Caco-2 (cell line): ENCODE measurements around the gene PSRC1. TPM values are rescaled to one million over a fixed set of nuclear protein-coding genes. Genes with fewer than 3 reads are reported as not detected.

ENCODE experiments used
- BruUV-seq: library from RNA; stranded (reverse); fragments of 400-500 nt; replicated peaks from 2 replicates; lab custom pipeline; 2021; lab: Mats Ljungman, UMichigan
- CTCF ChIA-PET: fragments of 300-600 bp; sonication (Branson Sonifier 250); formaldehyde crosslinking; loops from one replicate; lab custom pipeline; 2022; ENCODE audit warnings: antibody characterized with exemption; lab: Charles Lee
- POLR2A ChIA-PET: fragments of 300-600 bp; sonication (Branson Sonifier 250); formaldehyde crosslinking; loops from one replicate; lab custom pipeline; 2022; ENCODE audit warnings: antibody characterized with exemption; lab: Charles Lee
- DNase-seq, 2 experiments: peaks; one replicate each; pipeline versions ENCODE4 v3.0.0 to v3.0.0-alpha.2; 2020 to 2022
- H3K27me3 ChIP-seq: replicated peaks from 2 replicates; pipeline ENCODE4 v1.6.0; 2011; ENCODE audit warnings: low read length; ENCODE audit not compliant: control insufficient read depth, insufficient read depth
- H3K36me3 ChIP-seq: 2 replicates; pipeline ENCODE4 v1.5.1; 2011; ENCODE audit warnings: low read length; ENCODE audit not compliant: control insufficient read depth, insufficient read depth
- H3K4me1 ChIP-seq: fragments of 250-450 bp; sonication (Bioruptor Pico); 2 replicates; pipeline ENCODE4 v1.5.1; 2020; ENCODE audit warnings: mild to moderate bottlenecking
- H3K4me3 ChIP-seq: 2 replicates; pipeline ENCODE4 v1.5.1; 2011; ENCODE audit warnings: low read depth, mild to moderate bottlenecking, control low read depth, low read length
- H3K9me3 ChIP-seq: fragments of 250-450 bp; sonication (Bioruptor Pico); 2 replicates; pipeline ENCODE4 v1.5.1; 2020; ENCODE audit warnings: mild to moderate bottlenecking, moderate library complexity
- H3K27ac Mint-ChIP-seq: one replicate; pipeline ENCODE4 v1.8.0; 2022; ENCODE audit warnings: mixed read lengths; ENCODE audit not compliant: unreplicated experiment
- H3K27me3 Mint-ChIP-seq: one replicate; pipeline ENCODE4 v1.8.0; 2022; ENCODE audit warnings: mixed read lengths; ENCODE audit not compliant: insufficient read depth, unreplicated experiment
- H3K36me3 Mint-ChIP-seq: one replicate; pipeline ENCODE4 v1.8.0; 2022; ENCODE audit warnings: mild to moderate bottlenecking, mixed read lengths; ENCODE audit not compliant: insufficient read depth, unreplicated experiment
- H3K4me1 Mint-ChIP-seq: one replicate; pipeline ENCODE4 v1.8.0; 2022; ENCODE audit warnings: low read depth, mixed read lengths; ENCODE audit not compliant: unreplicated experiment
- H3K4me3 Mint-ChIP-seq: one replicate; pipeline ENCODE4 v1.8.0; 2022; ENCODE audit warnings: mild to moderate bottlenecking, moderate library complexity, mixed read lengths; ENCODE audit not compliant: unreplicated experiment
- H3K9me3 Mint-ChIP-seq: one replicate; pipeline ENCODE4 v1.8.0; 2022; ENCODE audit warnings: mixed read lengths; ENCODE audit not compliant: unreplicated experiment
- CTCF ChIP-seq, 2 experiments: fragments of 200-600 bp in 1 of 2; IDR thresholded peaks; 1 replicate in 1 of 2; 2 replicates in 1 of 2; pipeline versions ENCODE4 v1.5.1 to v1.8.0; 2011 to 2022; ENCODE audit warnings: antibody characterized with exemption in 1 of 2, control low read depth in 1 of 2, inconsistent platforms in 1 of 2, low read depth in 1 of 2, low read length in 1 of 2, mild to moderate bottlenecking in 1 of 2, moderate library complexity in 1 of 2; ENCODE audit not compliant: insufficient read depth in 1 of 2, severe bottlenecking in 1 of 2, unreplicated experiment in 1 of 2
- intact Hi-C: fragments of 100-400 bp; cut with micrococcal nuclease; formaldehyde crosslinking; loops from one replicate; pipeline ENCODE4 v1.10.0; 2022; ENCODE audit not compliant: unreplicated experiment
- total RNA-seq: library from RNA; stranded (reverse); gene quantifications from 2 replicates; pipeline ENCODE4 v1.2.3, GENCODE V29; 2022

PSRC1 gene
- total RNA-seq, 1 experiment from 2014 or later = 24.9 TPM

- Histone ChIP-seq H3K4me1 (peaks cover 10% of the 10 kb centered on the region), H3K36me3 (no peaks in the 10 kb centered on the region), H3K9me3 (no peaks in the 10 kb centered on the region), H3K27me3 (no peaks in the 10 kb centered on the region), H3K4me3 (no peak overlapping the region)
- Mint-ChIP-seq H3K27ac (no peak overlapping the region), H3K27me3 (no peaks in the 10 kb centered on the region), H3K36me3 (no peaks in the 10 kb centered on the region), H3K9me3 (no peaks in the 10 kb centered on the region), H3K4me3 (no peak overlapping the region), H3K4me1 (no peaks in the 10 kb centered on the region)
- intact Hi-C loops = no loop called here
- no peak for TF ChIP-seq CTCF (IDR thresholded peaks at IDR 0.05; ENCODE audit: insufficient read depth in 1 of 2, low read depth in 1 of 2, low read length in 1 of 2, severe bottlenecking in 1 of 2, unreplicated experiment in 1 of 2)
- CTCF ChIA-PET = no interaction called here
- BruUV-seq = no TSS peak
- POLR2A ChIA-PET = no interaction called here
- no peak for DNase-seq
Observed at GRCh38 chr1:109294481-109294880, 11.5 kb upstream of the PSRC1 start.

GRCh38 chr1:109293026-109293425 lies 10.1 kb upstream of the PSRC1 start:
- H3K9me3 Mint-ChIP-seq = no peaks in the 10 kb centered on the region
- no peak overlapping the region for H3K4me3 Mint-ChIP-seq
- H3K36me3 Mint-ChIP-seq = no peaks in the 10 kb centered on the region
- CTCF ChIA-PET = no interaction called here
- no peaks in the 10 kb centered on the region for H3K9me3 ChIP-seq
- no peaks in the 10 kb centered on the region for H3K4me1 Mint-ChIP-seq
- H3K27ac Mint-ChIP-seq = no peak overlapping the region
- no peaks in the 10 kb centered on the region for H3K36me3 ChIP-seq
- no peak overlapping the region for H3K4me3 ChIP-seq
- DNase-seq = no peak
- POLR2A ChIA-PET = no interaction called here
- no peaks in the 10 kb centered on the region for H3K27me3 Mint-ChIP-seq
- no peak for TF ChIP-seq CTCF (IDR thresholded peaks at IDR 0.05; ENCODE audit: insufficient read depth in 1 of 2, low read depth in 1 of 2, low read length in 1 of 2, severe bottlenecking in 1 of 2, unreplicated experiment in 1 of 2)
- intact Hi-C loops = no loop called here
- H3K4me1 ChIP-seq = no peaks in the 10 kb centered on the region
- no peaks in the 10 kb centered on the region for H3K27me3 ChIP-seq
- BruUV-seq = no TSS peak

- ChIA-PET POLR2A (no interaction called here), CTCF (interaction anchor here (0.6 kb wide), 1 partner anchor 99 kb away, joined by 3 read pairs; no protein-coding TSS in a partner anchor)
- H3K36me3 ChIP-seq = no peaks in the 10 kb centered on the region
- H3K36me3 Mint-ChIP-seq = no peaks in the 10 kb centered on the region
- no peak for DNase-seq
- BruUV-seq = no TSS peak
- H3K27me3 ChIP-seq = no peaks in the 10 kb centered on the region
- no peaks in the 10 kb centered on the region for H3K4me1 Mint-ChIP-seq
- no peak for TF ChIP-seq CTCF (IDR thresholded peaks at IDR 0.05; ENCODE audit: insufficient read depth in 1 of 2, low read depth in 1 of 2, low read length in 1 of 2, severe bottlenecking in 1 of 2, unreplicated experiment in 1 of 2)
- no peaks in the 10 kb centered on the region for H3K9me3 Mint-ChIP-seq
- no peaks in the 10 kb centered on the region for H3K4me1 ChIP-seq
- H3K27me3 Mint-ChIP-seq = no peaks in the 10 kb centered on the region
- no peak overlapping the region for H3K4me3 Mint-ChIP-seq
- H3K27ac Mint-ChIP-seq = no peak overlapping the region
- intact Hi-C loops = no loop called here
- no peak overlapping the region for H3K4me3 ChIP-seq
- H3K9me3 ChIP-seq = no peaks in the 10 kb centered on the region
Observed at GRCh38 chr1:109292364-109292763, 9.4 kb upstream of the PSRC1 start.
